PC-3 (cell line): ENCODE results near the gene BLNK. TPM values are rescaled to one million over a fixed set of nuclear protein-coding genes. Genes with fewer than 3 reads are reported as not detected.
"Not testable (repeated sequence)": the region's sequence is repeated elsewhere in the genome, so short reads cannot be mapped to it uniquely, and the experiment has no call there.

Experiments
- ATAC-seq: fragments of 200-7000 bp; cut with Tn5 transposase; 2 replicates; pipeline ENCODE4 v1.9.1; 2020; ENCODE audit warnings: mild to moderate bottlenecking, moderate library complexity
- BruUV-seq: library from RNA; stranded (reverse); fragments of 400-500 nt; replicated peaks from 2 replicates; lab custom pipeline; 2021; lab: Mats Ljungman, UMichigan
- CTCF ChIA-PET: fragments of 300-600 bp; sonication (Branson Sonifier 250); formaldehyde crosslinking; loops from one replicate; lab custom pipeline; 2022; ENCODE audit warnings: antibody characterized with exemption; lab: Charles Lee
- POLR2A ChIA-PET: fragments of 300-600 bp; sonication (Branson Sonifier 250); formaldehyde crosslinking; loops from one replicate; lab custom pipeline; 2022; ENCODE audit warnings: antibody characterized with exemption; ENCODE audit not compliant: unreplicated experiment; lab: Charles Lee
- DNase-seq: peaks from one replicate; pipeline ENCODE4 v3.0.0-alpha.2; 2015
- H2AFZ ChIP-seq: fragments of 300-600 bp; sonication (generic); 2 replicates; pipeline ENCODE4 v1.6.0; 2016; ENCODE audit warnings: antibody characterized with exemption, low read length
- H3F3A ChIP-seq: fragments of 300-600 bp; sonication (generic); one replicate; pipeline ENCODE4 v1.6.0; 2017; ENCODE audit warnings: antibody characterized with exemption, low read length, control low read depth, mild to moderate bottlenecking; ENCODE audit not compliant: unreplicated experiment
- H3K27ac ChIP-seq: fragments of 300-600 bp; sonication (generic); 2 replicates; pipeline ENCODE4 v1.5.1; 2016; ENCODE audit warnings: mild to moderate bottlenecking, low read length
- H3K27me3 ChIP-seq: fragments of 300-600 bp; sonication (generic); 2 replicates; pipeline ENCODE4 v1.6.1; 2016; ENCODE audit warnings: low read length, mixed read lengths
- H3K36me3 ChIP-seq: fragments of 300-600 bp; sonication (generic); 2 replicates; pipeline ENCODE4 v1.6.1; 2016; ENCODE audit warnings: low read depth, mixed run types, low read length, mixed read lengths
- H3K4me1 ChIP-seq: fragments of 300-600 bp; sonication (generic); 2 replicates; pipeline ENCODE4 v1.5.1; 2016; ENCODE audit warnings: low read length; ENCODE audit not compliant: insufficient read depth
- H3K4me2 ChIP-seq: fragments of 300-600 bp; sonication (generic); 2 replicates; pipeline ENCODE4 v1.6.0; 2016; ENCODE audit warnings: low read length
- H3K4me3 ChIP-seq: fragments of 300-600 bp; sonication (generic); 2 replicates; pipeline ENCODE4 v1.5.1; 2016; ENCODE audit warnings: mild to moderate bottlenecking, low read length, mixed read lengths
- H3K79me2 ChIP-seq: fragments of 300-600 bp; sonication (generic); 2 replicates; pipeline ENCODE4 v1.6.1; 2017; ENCODE audit warnings: low read length, mixed read lengths
- H3K9ac ChIP-seq: fragments of 300-600 bp; sonication (generic); 2 replicates; pipeline ENCODE4 v1.6.0; 2016; ENCODE audit warnings: mild to moderate bottlenecking, low read length
- H3K9me2 ChIP-seq: fragments of 300-600 bp; sonication (generic); replicated peaks from 2 replicates; pipeline ENCODE4 v1.6.1; 2016; ENCODE audit warnings: mixed run types, low read length, mixed read lengths
- H3K9me3 ChIP-seq: fragments of 300-600 bp; sonication (generic); 2 replicates; pipeline ENCODE4 v1.6.1; 2016; ENCODE audit warnings: low read length, mixed read lengths
- H4K20me1 ChIP-seq: fragments of 300-600 bp; sonication (generic); 2 replicates; pipeline ENCODE4 v1.6.1; 2016; ENCODE audit warnings: low read length, mixed read lengths
- EZH2 ChIP-seq: fragments of 300-600 bp; sonication (generic); IDR thresholded peaks from one replicate; pipeline ENCODE4 v1.6.1; 2017; ENCODE audit warnings: antibody characterized with exemption, mild to moderate bottlenecking, low read length; ENCODE audit not compliant: unreplicated experiment
- EZH2phosphoT487 ChIP-seq: fragments of 300-600 bp; sonication (generic); IDR thresholded peaks from 2 replicates; pipeline ENCODE4 v1.6.1; 2018; ENCODE audit warnings: mild to moderate bottlenecking, antibody characterized with exemption, low read length, borderline replicate concordance
- intact Hi-C: fragments of 100-400 bp; cut with micrococcal nuclease; formaldehyde crosslinking; loops from 2 replicates; pipeline ENCODE4 v1.9.0; 2023
- total RNA-seq: library from RNA; depleted of rRNA; stranded (reverse); fragments of >200 nt; gene quantifications from 2 replicates; pipeline ENCODE4 v1.2.3, GENCODE V29; 2014
- TF ChIP-seq, protein P1 (sequence below): fragments of 300-600 bp; sonication (generic); conservative IDR thresholded peaks from 2 replicates; pipeline ENCODE4 v1.5.1; 2017; ENCODE audit warnings: antibody characterized with exemption, low read depth, mild to moderate bottlenecking, low read length

The BLNK gene
- total RNA-seq, 1 experiment from 2014 or later: not detected

DNA sequence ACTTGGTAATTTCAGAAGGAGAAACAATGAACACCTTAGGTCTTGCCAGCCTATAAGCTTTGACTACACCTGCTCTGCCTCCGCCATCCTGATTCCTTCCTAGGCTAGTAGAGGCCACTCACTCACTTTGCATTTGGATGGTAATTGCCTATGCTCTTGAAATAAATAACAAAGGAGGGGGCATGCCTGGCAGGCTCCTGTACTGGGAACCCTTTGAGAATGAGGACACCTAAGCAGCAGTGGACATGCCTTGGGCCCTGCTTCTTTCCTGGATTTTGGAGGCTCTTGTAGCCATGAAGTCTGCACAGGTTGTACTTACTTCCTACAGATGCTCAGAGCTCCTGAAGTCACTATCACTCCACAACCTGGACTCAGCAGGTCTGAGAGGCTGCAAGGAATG lies 65.8 kb downstream of the BLNK start:
- CTCF ChIA-PET: no interaction called here

DNA sequence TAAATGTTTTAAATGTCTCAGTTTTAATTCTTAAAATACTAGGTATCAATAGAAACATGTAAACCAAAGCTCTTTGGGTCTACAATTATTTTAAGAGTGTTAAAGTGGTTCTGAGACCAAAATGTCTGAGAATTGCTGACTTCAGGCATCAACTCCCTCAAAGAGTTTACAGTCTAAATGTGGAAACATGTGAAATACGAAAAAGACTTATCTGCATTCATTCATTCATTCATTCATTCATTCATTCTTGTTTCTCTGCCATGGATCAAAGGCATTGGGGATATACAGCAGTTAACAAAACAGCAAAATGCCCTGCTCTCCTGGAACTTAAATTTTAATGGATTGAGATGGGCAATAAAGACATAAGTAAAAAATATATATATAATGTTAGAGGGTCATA lies 69.8 kb downstream of the BLNK start:
- Histone ChIP-seq H3K4me2 (no peak overlapping the region), H3K4me1 (no peaks in the 10 kb centered on the region), H3K27me3 (peaks cover 55% of the 10 kb centered on the region), H3K4me3 (no peak overlapping the region), H4K20me1 (no peaks in the 10 kb centered on the region), H3K9me2 (no peaks in the 10 kb centered on the region), H3K9me3 (no peaks in the 10 kb centered on the region), H3K27ac (no peak overlapping the region), H3K79me2 (no peaks in the 10 kb centered on the region), H3K36me3 (no peaks in the 10 kb centered on the region), H2AFZ (no peak overlapping the region), H3K9ac (no peak overlapping the region), H3F3A (no peaks in the 10 kb centered on the region)
- no TSS peak for BruUV-seq
- CTCF ChIA-PET: no interaction called here
- TF ChIP-seq, protein P1, sequence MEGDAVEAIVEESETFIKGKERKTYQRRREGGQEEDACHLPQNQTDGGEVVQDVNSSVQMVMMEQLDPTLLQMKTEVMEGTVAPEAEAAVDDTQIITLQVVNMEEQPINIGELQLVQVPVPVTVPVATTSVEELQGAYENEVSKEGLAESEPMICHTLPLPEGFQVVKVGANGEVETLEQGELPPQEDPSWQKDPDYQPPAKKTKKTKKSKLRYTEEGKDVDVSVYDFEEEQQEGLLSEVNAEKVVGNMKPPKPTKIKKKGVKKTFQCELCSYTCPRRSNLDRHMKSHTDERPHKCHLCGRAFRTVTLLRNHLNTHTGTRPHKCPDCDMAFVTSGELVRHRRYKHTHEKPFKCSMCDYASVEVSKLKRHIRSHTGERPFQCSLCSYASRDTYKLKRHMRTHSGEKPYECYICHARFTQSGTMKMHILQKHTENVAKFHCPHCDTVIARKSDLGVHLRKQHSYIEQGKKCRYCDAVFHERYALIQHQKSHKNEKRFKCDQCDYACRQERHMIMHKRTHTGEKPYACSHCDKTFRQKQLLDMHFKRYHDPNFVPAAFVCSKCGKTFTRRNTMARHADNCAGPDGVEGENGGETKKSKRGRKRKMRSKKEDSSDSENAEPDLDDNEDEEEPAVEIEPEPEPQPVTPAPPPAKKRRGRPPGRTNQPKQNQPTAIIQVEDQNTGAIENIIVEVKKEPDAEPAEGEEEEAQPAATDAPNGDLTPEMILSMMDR: no peak
- no peak for TF ChIP-seq EZH2
- TF ChIP-seq EZH2phosphoT487: no peak
- DNase-seq (no peak), ATAC-seq (no peak)
- intact Hi-C loops: no loop called here
- POLR2A ChIA-PET: no interaction called here

More for the DNA sequence above, 65.8 kb downstream of the BLNK start:
- Histone ChIP-seq H3K36me3 (no peaks in the 10 kb centered on the region), H3K4me1 (no peaks in the 10 kb centered on the region), H3K27ac (no peak overlapping the region), H3K4me3 (no peak overlapping the region), H3K4me2 (no peak overlapping the region), H3K9ac (no peak overlapping the region), H3F3A (no peaks in the 10 kb centered on the region), H3K9me2 (no peaks in the 10 kb centered on the region), H3K79me2 (no peaks in the 10 kb centered on the region), H4K20me1 (no peaks in the 10 kb centered on the region), H3K9me3 (no peaks in the 10 kb centered on the region), H2AFZ (no peak overlapping the region), H3K27me3 (peaks cover 56% of the 10 kb centered on the region)
- TF ChIP-seq, protein P1: no peak
- ATAC-seq (no peak), DNase-seq (no peak)
- intact Hi-C loops: no loop called here
- POLR2A ChIA-PET: no interaction called here
- no TSS peak for BruUV-seq

DNA sequence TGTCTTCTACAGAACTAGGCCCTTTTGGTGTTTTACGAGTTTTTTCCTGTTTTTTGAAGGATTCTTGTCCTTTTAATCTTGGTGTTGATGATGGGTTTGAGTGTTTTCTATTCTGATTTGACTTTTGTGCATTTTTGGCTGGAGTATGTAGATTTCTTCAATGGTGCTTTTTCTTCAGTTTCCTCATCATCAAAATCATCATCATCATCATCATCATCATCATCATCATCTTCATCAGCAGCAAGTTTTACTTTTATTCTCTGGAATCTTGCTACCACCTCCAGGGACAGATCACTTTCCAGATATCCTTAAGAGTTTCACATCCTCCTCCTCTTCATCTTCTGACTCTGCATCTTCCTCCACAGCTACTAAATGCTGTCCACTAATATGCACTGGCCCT lies 81.9 kb downstream of the BLNK start:
- H3K9ac ChIP-seq, H3K4me3 ChIP-seq, H3K36me3 ChIP-seq, H3K27ac ChIP-seq, ATAC-seq, BruUV-seq, DNase-seq, H3K4me1 ChIP-seq, CTCF ChIA-PET, H3K79me2 ChIP-seq, H2AFZ ChIP-seq, intact Hi-C loops, H3K9me3 ChIP-seq, H3K4me2 ChIP-seq, H3K9me2 ChIP-seq, H4K20me1 ChIP-seq, POLR2A ChIA-PET, H3F3A ChIP-seq: not testable (repeated sequence)
- peaks cover 15% of the 10 kb centered on the region for H3K27me3 ChIP-seq
